ENCODE results near the gene PIGL.

GRCh38 chr17:16189791-16190348 is 27.1 kb upstream of the PIGL start:
- TF ChIP-seq CTCF (conservative IDR thresholded peaks at IDR 0.05; ENCODE audit: low read length) (no peak), EZH2phosphoT487 (IDR thresholded peaks at IDR 0.05; ENCODE audit: borderline replicate concordance) (no peak)
